ENCODE results near the gene RABGAP1.

Gene RABGAP1

GRCh38 chr9:123058834-123059233, 118.0 kb downstream of the RABGAP1 start:
- DNase-seq = no peak

GRCh38 chr9:123059472-123060220, 118.8 kb downstream of the RABGAP1 start:
- no peak for DNase-seq

DNA sequence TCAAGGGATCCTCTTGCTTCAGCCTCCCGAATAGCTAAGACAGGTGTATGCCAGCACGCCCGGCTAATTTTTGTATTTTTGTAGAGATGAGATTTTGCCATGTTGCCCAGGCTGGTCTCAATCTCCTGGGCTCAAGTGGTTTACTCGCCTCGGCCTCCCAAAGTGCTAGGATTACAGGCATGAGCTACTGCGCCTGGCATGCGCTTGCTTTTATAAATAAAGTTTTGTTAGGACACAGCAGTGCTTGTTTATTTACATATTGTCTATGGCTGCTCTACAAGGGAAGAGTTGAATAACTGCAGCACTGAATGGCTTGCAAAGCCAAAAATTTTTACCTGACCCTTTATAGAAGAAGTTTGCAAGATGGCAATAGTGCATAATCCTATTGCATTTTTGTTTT, 120.4 kb downstream of the RABGAP1 start:
- DNase-seq = no peak

GRCh38 chr9:123062351-123063176, 121.7 kb downstream of the RABGAP1 start:
- no peak for DNase-seq

DNA sequence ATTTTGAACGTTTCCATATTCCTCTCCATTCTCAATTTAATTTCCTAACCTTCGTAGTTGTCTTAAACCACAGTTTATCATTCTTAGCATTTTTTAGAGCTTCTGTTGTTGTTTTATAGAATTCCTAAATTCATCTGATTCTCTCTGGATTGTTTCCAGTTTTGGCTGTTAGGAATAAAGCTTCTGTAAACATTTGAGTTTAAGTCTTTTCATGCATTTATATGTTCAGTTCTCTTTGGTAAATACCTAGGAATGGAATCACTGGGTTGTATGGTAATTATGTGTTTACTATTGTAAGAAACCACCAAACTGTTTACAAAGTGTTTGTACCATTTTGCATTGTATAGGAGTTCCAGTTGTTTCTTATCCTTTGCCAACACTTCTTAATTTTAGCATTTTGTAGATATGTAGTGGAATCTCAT, 122.4 kb downstream of the RABGAP1 start:
- DNase-seq = no peak

- DNase-seq = no peak
These were observed 123.1 kb downstream of the RABGAP1 start for GRCh38 chr9:123063896-123064295.

- DNase-seq = no peak
These were observed 123.9 kb downstream of the RABGAP1 start for GRCh38 chr9:123064716-123065115.

DNA sequence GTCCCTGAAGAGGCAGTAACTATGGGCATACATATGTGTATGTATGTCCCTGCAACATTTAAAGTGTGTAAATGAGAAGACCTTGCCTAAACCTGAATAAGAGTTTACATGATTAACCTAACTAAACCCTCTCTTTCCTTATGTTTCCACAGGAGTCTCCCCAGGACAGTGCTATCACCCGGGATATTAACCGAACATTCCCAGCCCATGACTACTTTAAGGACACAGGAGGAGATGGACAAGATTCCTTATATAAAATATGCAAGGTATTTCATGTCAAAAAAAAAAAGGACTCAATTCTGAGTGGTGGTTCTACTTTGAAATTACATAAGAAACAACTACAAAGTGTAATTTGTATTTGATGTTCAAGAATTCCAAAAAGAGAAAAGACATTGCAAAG, 124.4 kb downstream of the RABGAP1 start:
- no peak for DNase-seq

DNA sequence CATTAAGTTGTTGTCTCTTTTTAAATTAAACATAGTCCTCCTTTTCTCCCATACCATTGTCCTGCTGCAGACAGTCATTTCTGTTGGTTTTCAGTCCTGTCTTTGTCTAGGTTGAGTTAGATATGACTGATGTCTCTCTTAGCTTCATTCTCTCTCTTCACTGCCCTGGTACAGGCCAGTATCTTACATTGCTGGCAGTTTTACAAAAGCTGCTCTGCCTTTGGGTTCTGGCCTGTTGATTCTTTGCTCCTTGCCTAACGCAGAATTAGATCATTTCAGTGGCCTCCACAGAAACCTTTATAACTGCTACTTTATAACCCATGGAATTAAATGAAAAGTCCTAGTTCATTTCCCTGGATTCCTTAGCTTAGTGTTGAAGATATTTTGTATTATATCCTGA, 126.3 kb downstream of the RABGAP1 start:
- no peak for DNase-seq

DNA sequence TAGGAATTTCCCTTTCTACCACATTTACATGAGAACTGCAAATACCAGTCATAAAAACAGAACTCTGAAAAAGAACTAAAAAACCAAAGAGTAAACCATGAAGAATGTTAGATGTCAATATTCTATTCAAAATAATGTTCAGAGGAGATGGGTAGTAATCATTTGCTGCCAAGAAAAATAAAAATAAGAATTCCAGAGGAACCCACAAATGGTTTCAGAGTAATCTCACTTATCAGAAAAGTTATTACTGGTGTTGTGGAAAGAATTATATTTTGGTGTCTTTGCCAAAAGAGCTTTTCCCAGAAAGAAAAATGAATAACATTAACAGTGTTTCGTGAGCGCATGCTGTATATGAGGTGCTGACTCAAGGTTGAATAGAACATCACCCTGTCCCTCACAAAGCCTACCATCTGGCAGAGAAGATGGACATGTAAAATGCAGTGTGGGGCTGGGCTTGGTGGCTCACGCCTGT, 128.2 kb downstream of the RABGAP1 start:
- DNase-seq = no peak

GRCh38 chr9:123070198-123070597, 129.4 kb downstream of the RABGAP1 start:
- DNase-seq = no peak

DNA sequence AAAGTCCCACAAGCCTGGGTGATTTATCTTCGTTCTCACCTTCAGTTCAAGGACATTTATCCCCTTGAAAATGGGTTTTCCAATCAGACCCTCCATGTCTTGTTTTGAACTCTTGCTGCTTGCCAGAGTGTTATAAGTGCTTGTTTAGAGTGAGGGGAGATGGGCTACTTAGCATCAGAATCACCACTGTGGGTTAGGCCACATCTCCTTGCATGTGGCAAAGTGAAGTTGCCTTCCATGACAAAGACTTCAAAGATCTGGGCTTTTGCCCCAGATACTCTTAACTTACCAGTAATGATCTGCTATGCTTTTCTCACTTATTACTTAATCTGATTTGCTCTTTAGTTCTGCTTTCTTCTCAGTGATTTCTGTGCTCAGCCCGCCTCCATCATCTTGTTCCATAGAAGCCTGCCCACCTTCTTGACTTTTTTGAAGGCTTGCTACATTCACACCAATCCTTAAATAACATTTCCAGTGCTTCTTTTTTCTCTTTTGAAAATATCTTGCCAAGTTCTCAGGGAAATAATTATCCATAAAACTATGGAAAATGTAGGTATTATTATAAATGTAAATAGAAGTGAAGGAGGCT, 131.7 kb downstream of the RABGAP1 start:
- no peak for DNase-seq

- DNase-seq = no peak
These were observed 132.6 kb downstream of the RABGAP1 start for GRCh38 chr9:123073441-123073840.

GRCh38 chr9:123073991-123074422, 133.2 kb downstream of the RABGAP1 start:
- DNase-seq = no peak

- DNase-seq = no peak
These were observed 133.8 kb downstream of the RABGAP1 start for GRCh38 chr9:123074628-123075027.

DNA sequence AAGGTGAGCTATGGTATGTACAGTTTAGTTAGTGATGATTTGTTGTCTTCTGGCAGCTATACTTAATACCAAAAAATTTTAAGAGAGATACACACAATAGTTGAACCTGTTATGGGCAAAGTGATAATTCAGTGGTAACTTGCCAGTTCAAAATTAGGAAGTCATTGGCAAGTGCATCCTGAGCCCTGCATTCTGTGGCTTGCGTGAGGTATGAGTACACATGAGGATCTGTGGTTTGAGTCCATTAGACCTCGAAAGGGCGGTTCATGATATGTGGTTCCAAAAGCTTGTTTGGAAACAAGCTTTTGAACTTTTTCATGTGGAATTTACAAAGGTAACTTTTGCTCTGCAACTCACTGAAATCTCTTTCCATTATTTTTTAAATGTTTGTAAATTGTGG, 139.6 kb downstream of the RABGAP1 start:
- no peak for DNase-seq

DNA sequence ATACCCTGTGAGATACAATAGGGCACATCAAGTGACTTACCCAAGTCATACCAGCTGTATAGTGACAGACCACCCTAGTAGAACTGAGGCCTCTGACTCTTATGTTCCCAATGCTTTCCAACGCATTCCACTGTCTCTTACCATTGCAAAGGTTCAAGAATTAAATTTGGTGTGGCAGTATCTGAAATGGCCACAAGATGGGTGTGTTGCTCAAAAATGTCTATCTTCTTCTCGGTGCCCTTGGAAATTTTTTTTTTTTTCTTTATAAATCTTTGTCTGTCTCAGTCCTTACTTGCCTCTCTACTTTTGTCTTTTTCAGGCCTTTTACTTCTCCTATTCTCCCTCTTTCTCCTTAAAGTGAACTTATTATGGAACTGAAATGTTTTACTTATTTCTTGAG, 141.0 kb downstream of the RABGAP1 start:
- no peak for DNase-seq

GRCh38 chr9:123083680-123084079, 142.9 kb downstream of the RABGAP1 start:
- no peak for DNase-seq

GRCh38 chr9:123084256-123084655, 143.4 kb downstream of the RABGAP1 start:
- DNase-seq = no peak

- no peak for DNase-seq
These were observed 145.1 kb downstream of the RABGAP1 start for GRCh38 chr9:123085916-123086315.

DNA sequence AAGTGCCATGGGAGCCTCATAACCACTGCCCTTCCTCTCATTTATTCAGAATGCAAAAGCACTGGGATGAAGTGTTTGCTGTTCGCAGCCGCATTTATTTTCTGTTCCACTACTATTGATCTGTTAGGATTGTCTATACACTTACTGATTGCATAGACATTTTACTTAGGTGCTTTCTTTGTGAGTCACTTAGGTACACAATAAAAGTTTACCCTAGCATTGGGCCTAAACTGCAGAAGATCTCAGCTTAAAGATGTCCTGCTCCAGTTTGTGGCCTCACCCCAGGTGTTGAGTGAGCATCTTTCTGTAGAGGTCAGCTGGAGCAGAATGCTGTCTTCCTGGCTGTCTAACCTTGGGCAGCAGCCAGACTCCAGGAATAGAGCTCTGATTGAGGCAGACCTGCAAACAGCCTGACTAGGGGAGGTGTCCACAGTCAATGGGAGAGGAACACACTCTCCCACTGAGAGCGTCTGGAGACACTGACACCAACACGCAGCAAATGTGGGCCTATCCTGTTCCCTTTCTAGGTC, 146.6 kb downstream of the RABGAP1 start:
- DNase-seq = no peak

GRCh38 chr9:123089040-123089439, 148.2 kb downstream of the RABGAP1 start:
- no peak for DNase-seq

GRCh38 chr9:123089790-123090189, 149.0 kb downstream of the RABGAP1 start:
- DNase-seq = no peak
